A673 (cell line): ENCODE measurements around the gene KLHL30. TPM values are rescaled to one million over a fixed set of nuclear protein-coding genes. Genes with fewer than 3 reads are reported as not detected.

ENCODE experiments used
- BruUV-seq: library from RNA; stranded (reverse); fragments of 400-500 nt; replicated peaks from 2 replicates; lab custom pipeline; 2021; lab: Mats Ljungman, UMichigan
- CTCF ChIA-PET: fragments of 300-600 bp; sonication (Branson Sonifier 250); formaldehyde crosslinking; loops from one replicate; lab custom pipeline; 2022; ENCODE audit warnings: antibody characterized with exemption; lab: Charles Lee
- POLR2A ChIA-PET: fragments of 300-600 bp; sonication (Branson Sonifier 250); formaldehyde crosslinking; loops from one replicate; lab custom pipeline; 2022; ENCODE audit warnings: antibody characterized with exemption; ENCODE audit not compliant: low non-redundant PET; lab: Charles Lee
- DNase-seq: peaks from one replicate; pipeline ENCODE4 v3.0.0-alpha.2; 2015; ENCODE audit warnings: low spot score
- H3K27ac ChIP-seq: fragments of 200-600 bp; sonication (generic); 2 replicates; pipeline ENCODE4 v1.5.1; 2016; ENCODE audit warnings: mixed run types, low read depth, mild to moderate bottlenecking, mixed read lengths, antibody characterized with exemption, low read length; ENCODE audit not compliant: poor library complexity, severe bottlenecking
- H3K27me3 ChIP-seq: fragments of 200-600 bp; sonication (generic); replicated peaks from 2 replicates; pipeline ENCODE4 v1.6.1; 2017; ENCODE audit warnings: mixed run types, low read depth, mild to moderate bottlenecking, mixed read lengths, antibody characterized with exemption, low read length; ENCODE audit not compliant: insufficient read depth, poor library complexity
- H3K36me3 ChIP-seq: fragments of 200-600 bp; sonication (generic); 2 replicates; pipeline ENCODE4 v1.6.1; 2016; ENCODE audit warnings: mixed run types, mild to moderate bottlenecking, mixed read lengths, antibody characterized with exemption, low read length; ENCODE audit not compliant: insufficient read depth, poor library complexity, severe bottlenecking
- H3K4me1 ChIP-seq: fragments of 200-600 bp; sonication (generic); 2 replicates; pipeline ENCODE4 v1.6.1; 2017; ENCODE audit warnings: mixed run types, mild to moderate bottlenecking, mixed read lengths, antibody characterized with exemption, low read length; ENCODE audit not compliant: insufficient read depth, poor library complexity, severe bottlenecking
- H3K4me3 ChIP-seq: fragments of 200-600 bp; sonication (generic); 2 replicates; pipeline ENCODE4 v1.5.1; 2016; ENCODE audit warnings: low read depth, mixed run types, mild to moderate bottlenecking, mixed read lengths, low read length; ENCODE audit not compliant: poor library complexity, severe bottlenecking
- H3K9me3 ChIP-seq: fragments of 200-600 bp; sonication (generic); 2 replicates; pipeline ENCODE4 v1.6.1; 2016; ENCODE audit warnings: mixed run types, low read depth, mild to moderate bottlenecking, mixed read lengths, antibody characterized with exemption, low read length; ENCODE audit not compliant: poor library complexity, severe bottlenecking
- CTCF ChIP-seq: fragments of 300-800, 200-600 bp; sonication (generic); conservative IDR thresholded peaks from 2 replicates; pipeline ENCODE4 v1.5.1; 2017; ENCODE audit warnings: low read depth, mild to moderate bottlenecking, antibody characterized with exemption, low read length, moderate library complexity, mixed read lengths
- EZH2 ChIP-seq: fragments of 200-600 bp; sonication (generic); IDR thresholded peaks from 2 replicates; pipeline ENCODE4 v1.6.1; 2017; ENCODE audit warnings: borderline replicate concordance, low read depth, mild to moderate bottlenecking, mixed read lengths, antibody characterized with exemption, low read length; ENCODE audit not compliant: poor library complexity, severe bottlenecking
- intact Hi-C: fragments of 100-400 bp; cut with micrococcal nuclease; formaldehyde crosslinking; loops from one replicate; pipeline ENCODE4 v1.10.0; 2022; ENCODE audit not compliant: unreplicated experiment
- total RNA-seq: library from RNA; stranded (reverse); gene quantifications from 2 replicates; pipeline ENCODE4 v1.2.3, GENCODE V29; 2021

Gene KLHL30
- total RNA-seq, 1 experiment from 2014 or later: not detected

- intact Hi-C loops: loop anchor here (5.0 kb wide), 1 partner anchor 99 kb away; no protein-coding TSS in a partner anchor
- POLR2A ChIA-PET: no interaction called here
- H3K27ac ChIP-seq: no peak overlapping the region
- CTCF ChIA-PET: no interaction called here
- no peaks in the 10 kb centered on the region for H3K36me3 ChIP-seq
- H3K4me3 ChIP-seq: peak overlapping the region; percentile 10
- no peaks in the 10 kb centered on the region for H3K9me3 ChIP-seq
- H3K4me1 ChIP-seq: no peaks in the 10 kb centered on the region
- no peak for TF ChIP-seq EZH2
- TF ChIP-seq CTCF: no peak
- DNase-seq: no peak
- BruUV-seq: no TSS peak
- H3K27me3 ChIP-seq: peaks cover 6% of the 10 kb centered on the region
Measured at GRCh38 chr2:238163481-238164198, 25.2 kb downstream of the KLHL30 start.

DNA sequence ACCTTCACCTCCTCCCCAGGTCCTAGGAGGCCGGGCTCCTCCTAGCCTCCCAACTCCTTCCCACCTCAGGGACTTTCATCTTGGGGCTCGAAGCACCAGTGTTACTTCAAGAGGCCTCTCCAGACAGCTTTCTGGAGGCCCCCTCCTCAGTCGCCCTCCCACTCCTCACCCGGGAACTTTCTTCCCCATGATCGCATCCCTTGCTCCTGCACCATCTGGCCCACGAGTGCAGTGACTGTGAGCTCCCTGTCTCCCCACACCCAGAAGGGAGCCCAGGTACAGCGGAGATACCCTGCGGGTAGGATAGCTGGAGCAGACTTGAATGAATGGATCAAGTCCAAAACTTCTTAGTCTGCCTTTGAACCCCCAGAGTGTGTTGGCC, 26.4 kb downstream of the KLHL30 start:
- BruUV-seq: no TSS peak
- intact Hi-C loops: loop anchor here (5.0 kb wide), 1 partner anchor 97 kb away; no protein-coding TSS in a partner anchor
- Histone ChIP-seq H3K27me3 (peaks cover 6% of the 10 kb centered on the region), H3K4me3 (no peak overlapping the region), H3K9me3 (no peaks in the 10 kb centered on the region), H3K27ac (no peak overlapping the region), H3K4me1 (peaks cover 11% of the 10 kb centered on the region), H3K36me3 (peaks cover 12% of the 10 kb centered on the region)
- DNase-seq: no peak
- TF ChIP-seq CTCF: no peak
- TF ChIP-seq EZH2: no peak
- ChIA-PET CTCF (no interaction called here), POLR2A (no interaction called here)

DNA sequence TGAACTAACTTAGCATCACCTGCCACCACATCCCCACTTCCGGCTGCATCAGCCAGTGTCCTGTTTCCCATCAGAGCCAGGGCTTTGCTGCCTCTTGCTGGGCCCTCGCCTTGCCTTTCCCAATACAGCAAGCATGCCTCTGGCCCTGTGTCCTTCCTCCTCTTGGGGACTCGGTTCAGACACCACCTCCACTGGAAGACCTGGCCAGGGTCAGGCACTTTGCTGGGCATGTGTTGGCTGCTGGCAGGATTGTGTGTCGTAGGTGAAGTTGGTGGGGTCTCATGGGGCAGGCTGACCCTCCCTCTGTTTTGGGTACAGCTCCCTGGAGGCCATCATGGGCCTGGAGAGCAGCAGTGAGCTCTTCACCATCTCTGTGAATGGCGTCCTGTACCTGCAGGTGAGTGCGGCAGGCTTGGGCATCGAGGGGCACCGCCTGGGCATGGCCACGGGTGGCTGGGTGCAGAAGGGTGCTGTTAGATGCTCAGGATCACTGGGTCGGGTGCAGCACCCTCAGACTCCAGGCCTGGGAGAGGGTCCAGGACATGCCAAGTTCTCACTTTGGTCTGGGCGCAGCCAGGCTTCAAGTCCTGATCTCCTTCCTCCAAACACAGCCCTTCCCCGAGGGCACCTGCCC, 26.9 kb downstream of the KLHL30 start:
- H3K36me3 ChIP-seq: peaks cover 17% of the 10 kb centered on the region
- TF ChIP-seq CTCF (no peak), EZH2 (no peak)
- intact Hi-C loops: no loop called here
- H3K4me1 ChIP-seq: peaks cover 16% of the 10 kb centered on the region
- no peak for DNase-seq
- ChIA-PET CTCF (no interaction called here), POLR2A (no interaction called here)
- BruUV-seq: no TSS peak
- no peak overlapping the region for H3K4me3 ChIP-seq
- no peaks in the 10 kb centered on the region for H3K9me3 ChIP-seq
- H3K27me3 ChIP-seq: peaks cover 6% of the 10 kb centered on the region
- no peak overlapping the region for H3K27ac ChIP-seq
